ENCODE data around the gene ENAH. TPM values are rescaled to one million over a fixed set of nuclear protein-coding genes. Genes with fewer than 3 reads are reported as not detected.

Gene ENAH
- total RNA-seq, 1 donor from 2014 or later, result 265 TPM

GRCh38 chr1:225555821-225556220 is 97.1 kb downstream of the ENAH start:
- Mint-ChIP-seq H3K27me3 (ENCODE audit: unreplicated experiment) (peaks cover 5% of the 10 kb centered on the region), H3K36me3 (ENCODE audit: unreplicated experiment) (peaks cover 11% of the 10 kb centered on the region), H3K4me3 (ENCODE audit: unreplicated experiment) (no peak overlapping the region), H3K9me3 (ENCODE audit: unreplicated experiment) (peaks cover 6% of the 10 kb centered on the region), H3K27ac (ENCODE audit: unreplicated experiment) (no peak overlapping the region), H3K4me1 (ENCODE audit: low read depth, unreplicated experiment) (no peaks in the 10 kb centered on the region)
- no peak for DNase-seq
- TF ChIP-seq CTCF (IDR thresholded peaks at IDR 0.05; ENCODE audit: partially characterized antibody, unreplicated experiment), result no peak

GRCh38 chr1:225554216-225554812 is 98.6 kb downstream of the ENAH start:
- Mint-ChIP-seq H3K27me3 (ENCODE audit: unreplicated experiment) (peaks cover 2% of the 10 kb centered on the region), H3K9me3 (ENCODE audit: unreplicated experiment) (peaks cover 5% of the 10 kb centered on the region), H3K27ac (ENCODE audit: unreplicated experiment) (no peak overlapping the region), H3K4me1 (ENCODE audit: low read depth, unreplicated experiment) (peaks cover 7% of the 10 kb centered on the region), H3K4me3 (ENCODE audit: unreplicated experiment) (no peak overlapping the region), H3K36me3 (ENCODE audit: unreplicated experiment) (peaks cover 11% of the 10 kb centered on the region)
- TF ChIP-seq CTCF (IDR thresholded peaks at IDR 0.05; ENCODE audit: partially characterized antibody, unreplicated experiment), result peak; percentile 63
- no peak for DNase-seq

- no peak overlapping the region for H3K4me3 Mint-ChIP-seq (ENCODE audit: unreplicated experiment)
- H3K9me3 Mint-ChIP-seq (ENCODE audit: unreplicated experiment), result peaks cover 2% of the 10 kb centered on the region
- H3K27me3 Mint-ChIP-seq (ENCODE audit: unreplicated experiment), result peaks cover 2% of the 10 kb centered on the region
- peaks cover 16% of the 10 kb centered on the region for H3K4me1 Mint-ChIP-seq (ENCODE audit: low read depth, unreplicated experiment)
- peak overlapping the region; percentile 40 for H3K27ac Mint-ChIP-seq (ENCODE audit: unreplicated experiment)
- H3K36me3 Mint-ChIP-seq (ENCODE audit: unreplicated experiment), result no peaks in the 10 kb centered on the region
- DNase-seq, result no peak
- no peak for TF ChIP-seq CTCF (IDR thresholded peaks at IDR 0.05; ENCODE audit: partially characterized antibody, unreplicated experiment)
Observed at GRCh38 chr1:225549821-225550220, 103.1 kb downstream of the ENAH start.

GRCh38 chr1:225548140-225548857 is 104.6 kb downstream of the ENAH start:
- Mint-ChIP-seq H3K4me3 (ENCODE audit: unreplicated experiment) (no peak overlapping the region), H3K36me3 (ENCODE audit: unreplicated experiment) (no peaks in the 10 kb centered on the region), H3K27me3 (ENCODE audit: unreplicated experiment) (peaks cover 2% of the 10 kb centered on the region), H3K4me1 (ENCODE audit: low read depth, unreplicated experiment) (peaks cover 17% of the 10 kb centered on the region), H3K9me3 (ENCODE audit: unreplicated experiment) (peaks cover 2% of the 10 kb centered on the region), H3K27ac (ENCODE audit: unreplicated experiment) (no peak overlapping the region)
- TF ChIP-seq CTCF (IDR thresholded peaks at IDR 0.05; ENCODE audit: partially characterized antibody, unreplicated experiment), result no peak
- DNase-seq, result no peak

- TF ChIP-seq CTCF (IDR thresholded peaks at IDR 0.05; ENCODE audit: partially characterized antibody, unreplicated experiment), result no peak
- no peak for DNase-seq
- Mint-ChIP-seq H3K9me3 (ENCODE audit: unreplicated experiment) (peaks cover 3% of the 10 kb centered on the region), H3K27ac (ENCODE audit: unreplicated experiment) (no peak overlapping the region), H3K27me3 (ENCODE audit: unreplicated experiment) (peaks cover 2% of the 10 kb centered on the region), H3K36me3 (ENCODE audit: unreplicated experiment) (no peaks in the 10 kb centered on the region), H3K4me1 (ENCODE audit: low read depth, unreplicated experiment) (peaks cover 21% of the 10 kb centered on the region), H3K4me3 (ENCODE audit: unreplicated experiment) (no peak overlapping the region)
Observed at GRCh38 chr1:225545649-225546048, 107.3 kb downstream of the ENAH start.

Measured in glutamatergic neuron (in vitro differentiated cells).